HL-60/S4 treated with retinoic acid at 250 ng/mL for 4 days and 3 days (cell line): Measurements from ENCODE around the gene TUFT1.

ENCODE experiments used
- in situ Hi-C: fragments of 300-500 bp; cut with MboI; formaldehyde crosslinking; loops from 2 replicates; pipeline ENCODE4 v1.7.0; 2022; ENCODE audit warnings: low sequenced_read_pairs

TUFT1 gene

GRCh38 chr1:151540021-151540981, at the start of gene TUFT1:
Gene TUFT1 (plus strand): TSS chr1:151540309. CDS start chr1:151540367, 58 bp downstream.
- in situ Hi-C loops = no loop called here

- in situ Hi-C loops = no loop called here
These were observed 48.5 kb upstream of the TUFT1 start for GRCh38 chr1:151491641-151492040.

- in situ Hi-C loops = no loop called here
These were observed 48.0 kb upstream of the TUFT1 start for GRCh38 chr1:151492120-151492519.

GRCh38 chr1:151493042-151493441, 47.1 kb upstream of the TUFT1 start:
- in situ Hi-C loops = no loop called here

- in situ Hi-C loops = no loop called here
These were observed 45.3 kb upstream of the TUFT1 start for GRCh38 chr1:151494741-151495281.

GRCh38 chr1:151495316-151495715, 44.8 kb upstream of the TUFT1 start:
- in situ Hi-C loops = no loop called here

- in situ Hi-C loops = no loop called here
These were observed 40.7 kb upstream of the TUFT1 start for GRCh38 chr1:151499365-151499764.

GRCh38 chr1:151499930-151500329, 40.2 kb upstream of the TUFT1 start:
- in situ Hi-C loops = no loop called here

GRCh38 chr1:151501474-151501873, 38.6 kb upstream of the TUFT1 start:
- in situ Hi-C loops = no loop called here

GRCh38 chr1:151502035-151502700, 37.9 kb upstream of the TUFT1 start:
- in situ Hi-C loops = no loop called here

GRCh38 chr1:151502859-151503780, 37.0 kb upstream of the TUFT1 start:
- in situ Hi-C loops = no loop called here

GRCh38 chr1:151504252-151504651, 35.9 kb upstream of the TUFT1 start:
- in situ Hi-C loops = no loop called here

GRCh38 chr1:151504759-151505158, 35.4 kb upstream of the TUFT1 start:
- in situ Hi-C loops = no loop called here

GRCh38 chr1:151508833-151509232, 31.3 kb upstream of the TUFT1 start:
- in situ Hi-C loops = no loop called here

- in situ Hi-C loops = no loop called here
These were observed 30.6 kb upstream of the TUFT1 start for GRCh38 chr1:151509350-151510019.

- in situ Hi-C loops = no loop called here
These were observed 30.1 kb upstream of the TUFT1 start for GRCh38 chr1:151510020-151510405.

- in situ Hi-C loops = no loop called here
These were observed 29.5 kb upstream of the TUFT1 start for GRCh38 chr1:151510614-151510956.

GRCh38 chr1:151510957-151511635, 29.0 kb upstream of the TUFT1 start, which contains the start of gene CGN:
Gene CGN (plus strand): TSS chr1:151511387. CDS start chr1:151518520, 7,133 bp downstream.
- in situ Hi-C loops = no loop called here

GRCh38 chr1:151511636-151512215, 28.4 kb upstream of the TUFT1 start:
- in situ Hi-C loops = no loop called here
